ENCODE results near the gene SNPH. TPM values are rescaled to one million over a fixed set of nuclear protein-coding genes. Genes with fewer than 3 reads are reported as not detected.
A peak's percentile ranks its signal among the peaks of the same experiment; 100 is the strongest.

SNPH gene
- total RNA-seq, 1 experiment from 2014 or later, result 7.0 TPM

GRCh38 chr20:1307171-1307570 lies 41.1 kb downstream of the SNPH start:
- no peak for DNase-seq (ENCODE audit: low read depth)

- DNase-seq (ENCODE audit: low read depth), result no peak
Observed at GRCh38 chr20:1307571-1307971, 41.5 kb downstream of the SNPH start.

GRCh38 chr20:1308067-1308701 lies 42.1 kb downstream of the SNPH start:
- no peak for DNase-seq (ENCODE audit: low read depth)

- no peak for DNase-seq (ENCODE audit: low read depth)
Observed at GRCh38 chr20:1308702-1309095, 42.6 kb downstream of the SNPH start.

GRCh38 chr20:1309439-1309847 lies 43.3 kb downstream of the SNPH start:
- no peak for DNase-seq (ENCODE audit: low read depth)

- no peak for DNase-seq (ENCODE audit: low read depth)
Observed at GRCh38 chr20:1310071-1310470, 44.0 kb downstream of the SNPH start.

- DNase-seq (ENCODE audit: low read depth), result no peak
Observed at GRCh38 chr20:1310506-1311190, 44.6 kb downstream of the SNPH start.

GRCh38 chr20:1312308-1312707 lies 46.2 kb downstream of the SNPH start:
- DNase-seq (ENCODE audit: low read depth), result no peak

GRCh38 chr20:1312904-1313235 lies 46.8 kb downstream of the SNPH start:
- DNase-seq (ENCODE audit: low read depth), result no peak

GRCh38 chr20:1313236-1313964 lies 47.3 kb downstream of the SNPH start:
- peak; percentile 76 for DNase-seq (ENCODE audit: low read depth)

GRCh38 chr20:1315804-1316203 lies 49.7 kb downstream of the SNPH start:
- no peak for DNase-seq (ENCODE audit: low read depth)

- DNase-seq (ENCODE audit: low read depth), result peak; percentile 28
Observed at GRCh38 chr20:1317545-1318255, 51.6 kb downstream of the SNPH start.

- DNase-seq (ENCODE audit: low read depth), result no peak
Observed at GRCh38 chr20:1319051-1319450, 53.0 kb downstream of the SNPH start.

- DNase-seq (ENCODE audit: low read depth), result no peak
Observed at GRCh38 chr20:1319462-1319861, 53.4 kb downstream of the SNPH start.

- no peak for DNase-seq (ENCODE audit: low read depth)
Observed at GRCh38 chr20:1320016-1320415, 53.9 kb downstream of the SNPH start.

- no peak for DNase-seq (ENCODE audit: low read depth)
Observed at GRCh38 chr20:1320902-1321653, 55.0 kb downstream of the SNPH start.

- no peak for DNase-seq (ENCODE audit: low read depth)
Observed at GRCh38 chr20:1321654-1321939, 55.5 kb downstream of the SNPH start.

GRCh38 chr20:1322511-1323245 lies 56.6 kb downstream of the SNPH start:
- DNase-seq (ENCODE audit: low read depth), result peak; percentile 93

GRCh38 chr20:1323256-1323655 lies 57.2 kb downstream of the SNPH start:
- no peak for DNase-seq (ENCODE audit: low read depth)

GRCh38 chr20:1323830-1324597 lies 57.9 kb downstream of the SNPH start:
- no peak for DNase-seq (ENCODE audit: low read depth)

Data from RPMI7951 (cell line).